Ovary (tissue), 3 donors: ENCODE measurements around the gene NPAS2.

Experiments used
- CTCF ChIP-seq, 3 donors: fragments of 450-650 bp in 2 of 3; fragments of 200-600 bp in 1 of 3; IDR thresholded peaks; one replicate each; pipeline versions ENCODE4 v1.5.1 to v1.8.0; 2016 to 2022; ENCODE audit warnings: antibody characterized with exemption in 3 of 3, mild to moderate bottlenecking in 1 of 3
- POLR2A ChIP-seq: fragments of 450-650 bp; IDR thresholded peaks from one replicate; pipeline ENCODE4 v1.6.1; 2017; ENCODE audit warnings: antibody characterized with exemption, mild to moderate bottlenecking, moderate library complexity
- donor health status: DM: no; HTN: no; CAD: no.

- TF ChIP-seq POLR2A (no peak), CTCF (IDR thresholded peaks at IDR 0.05) (no peak)
Measured at GRCh38 chr2:100840519-100840918, 20.6 kb downstream of the NPAS2 start.
